Activated CD4-positive, alpha-beta T cell treated with anti-CD3 and anti-CD28 coated beads for 1 hour (primary cell): ENCODE measurements around the gene NTMT2.
"Not testable (repeated sequence)": the region's sequence is repeated elsewhere in the genome, so short reads cannot be mapped to it uniquely, and the experiment has no call there.

Source experiments
- DNase-seq: peaks from one replicate; pipeline ENCODE4 v3.0.0-alpha.2; 2020

The NTMT2 gene

DNA sequence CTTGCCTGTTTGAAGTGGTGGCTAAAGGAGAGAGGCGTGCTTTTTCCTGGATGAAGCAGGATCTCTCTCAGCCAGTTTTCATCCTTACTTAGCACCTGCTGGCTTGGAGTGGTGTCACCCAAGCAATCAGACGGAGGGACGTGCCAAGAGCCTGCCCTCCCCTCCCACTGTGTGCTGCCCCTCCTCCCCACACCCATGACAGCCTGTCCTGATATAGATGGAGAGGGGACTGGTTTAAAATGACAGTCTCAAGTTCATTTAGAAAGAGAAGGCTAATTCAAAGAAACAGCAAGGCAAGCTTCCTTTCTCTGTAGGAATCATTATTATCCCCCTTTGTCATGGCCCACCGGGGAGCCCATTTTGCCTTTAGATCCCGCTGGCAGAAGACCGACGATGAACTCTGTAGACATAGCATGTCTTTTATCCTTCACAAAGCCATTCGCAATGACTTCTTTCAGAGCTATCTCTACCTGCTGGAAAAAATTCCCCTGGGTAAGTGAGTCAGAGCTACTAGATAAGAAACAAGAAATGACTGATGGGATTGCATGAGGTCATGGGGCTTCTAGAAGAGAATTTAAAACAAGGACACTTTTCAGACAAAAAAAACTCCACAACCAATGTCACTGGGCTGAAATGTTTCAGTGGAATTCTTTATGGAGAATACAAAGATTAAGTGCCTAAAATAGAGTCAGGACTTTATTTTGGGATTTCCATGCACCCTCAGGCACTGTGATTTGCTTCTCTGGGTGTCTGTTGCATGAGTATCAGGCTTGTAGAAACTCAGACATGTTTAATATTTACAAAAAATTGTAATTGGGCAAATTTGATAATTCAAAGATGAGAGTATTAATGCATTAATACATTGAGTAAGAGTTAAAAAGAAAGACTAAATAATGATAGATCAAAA is at the start of gene NTMT2:
TSS of gene NTMT2 (plus strand) at position 190 of the 907 bp plus-strand sequence. CDS start at position 339, 149 bp downstream.
- DNase-seq = no peak

DNA sequence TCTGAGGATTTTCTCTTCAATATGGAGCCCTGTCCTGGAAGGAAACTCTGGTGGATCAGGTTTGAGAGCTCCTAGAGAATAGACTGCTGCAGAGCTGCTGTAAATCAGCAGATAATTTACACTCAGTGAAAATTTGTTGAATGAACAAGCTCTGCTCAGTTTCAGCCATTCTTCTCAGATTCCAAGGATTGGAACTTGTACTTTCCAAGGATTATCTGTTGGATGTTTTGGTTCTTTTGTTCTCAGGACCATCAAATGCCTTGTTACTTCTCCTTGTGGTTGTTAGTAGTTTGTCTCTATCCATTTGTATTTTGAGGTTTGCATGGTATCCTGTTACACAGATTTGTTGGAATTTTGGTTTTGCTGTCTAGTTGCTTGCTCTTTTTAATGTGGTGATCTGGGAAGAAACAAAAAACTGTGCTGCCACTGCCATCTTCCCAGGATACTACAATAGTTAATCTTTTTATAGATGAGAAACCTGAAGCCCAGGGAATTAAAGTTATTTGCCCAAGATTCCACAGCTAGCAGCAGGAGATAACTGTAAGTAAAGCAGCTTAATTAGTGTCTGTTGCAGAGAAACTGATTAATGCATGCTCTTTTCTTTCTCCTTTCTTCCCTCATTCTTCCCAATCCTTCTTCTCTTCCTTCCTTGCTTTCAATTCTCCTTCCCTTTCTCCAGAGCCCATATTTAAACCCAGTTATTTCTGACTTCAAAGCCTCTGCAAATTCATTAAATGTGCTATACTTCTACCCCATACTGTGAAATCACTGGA is 49.6 kb upstream of the NTMT2 start:
- DNase-seq = no peak

DNA sequence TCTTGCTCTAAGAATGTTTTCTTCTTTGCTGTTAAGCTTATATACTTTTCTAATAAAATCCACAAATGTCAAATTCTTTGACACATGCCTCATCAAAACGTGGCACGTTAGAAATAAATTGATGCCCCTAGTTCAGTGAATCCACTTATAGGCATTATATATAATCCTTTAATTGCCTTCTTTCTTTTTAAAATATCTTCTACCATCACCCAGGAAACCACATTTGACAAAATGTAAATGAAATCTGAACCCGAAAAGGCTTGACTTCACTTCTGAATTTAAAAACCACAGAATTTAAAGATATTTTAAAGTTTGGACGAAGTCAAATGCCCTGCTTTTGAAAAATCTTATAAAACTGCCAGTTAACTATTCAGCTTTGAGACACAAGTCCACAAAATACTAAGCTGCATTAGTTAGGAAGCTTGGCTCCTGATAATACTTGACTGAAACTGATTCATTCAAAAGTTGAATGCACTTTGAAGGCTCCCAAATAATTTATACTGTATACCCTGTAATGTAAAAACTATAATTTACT is 48.9 kb upstream of the NTMT2 start:
- no peak for DNase-seq

DNA sequence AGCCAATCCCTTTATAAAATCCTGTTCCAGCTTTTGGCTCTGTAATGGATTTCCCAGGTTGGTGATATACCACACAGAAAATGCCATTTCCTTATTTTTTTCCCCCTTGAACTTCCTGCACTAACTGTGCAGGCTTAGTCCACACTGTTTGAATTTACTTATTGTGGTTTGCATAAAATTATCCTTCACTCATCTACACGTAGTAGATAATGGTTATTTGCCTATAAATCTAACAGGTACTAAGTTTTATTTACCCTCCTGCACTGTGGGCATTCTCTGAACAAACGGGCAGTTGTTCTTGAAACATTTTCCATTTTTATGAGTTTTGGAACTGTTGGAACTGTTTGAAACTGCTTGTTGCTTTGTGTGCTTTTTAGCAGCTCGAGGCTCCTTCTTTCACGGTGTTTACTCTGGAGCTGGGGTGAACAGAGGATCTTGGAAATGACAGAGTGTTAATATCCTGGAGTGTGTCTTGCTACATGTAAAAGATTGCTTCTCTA is 48.3 kb upstream of the NTMT2 start:
- no peak for DNase-seq

DNA sequence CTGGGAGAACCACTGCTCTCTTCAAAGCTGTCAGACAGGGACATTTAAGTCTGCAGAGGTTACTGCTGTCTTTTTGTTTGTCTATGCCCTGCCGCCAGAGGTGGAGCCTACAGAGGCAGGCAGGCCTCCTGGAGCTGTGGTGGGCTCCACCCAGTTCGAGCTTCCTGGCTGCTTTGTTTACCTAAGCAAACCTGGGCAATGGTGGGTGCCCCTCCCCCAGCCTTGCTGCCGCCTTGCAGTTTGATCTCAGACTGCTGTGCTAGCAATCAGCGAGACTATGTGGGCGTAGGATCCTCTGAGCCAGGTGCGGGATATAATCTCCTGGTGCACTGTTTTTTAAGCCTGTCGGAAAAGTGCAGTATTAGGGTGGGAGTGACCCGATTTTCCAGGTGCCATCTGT is 32.6 kb upstream of the NTMT2 start:
- DNase-seq = not testable (repeated sequence)

DNA sequence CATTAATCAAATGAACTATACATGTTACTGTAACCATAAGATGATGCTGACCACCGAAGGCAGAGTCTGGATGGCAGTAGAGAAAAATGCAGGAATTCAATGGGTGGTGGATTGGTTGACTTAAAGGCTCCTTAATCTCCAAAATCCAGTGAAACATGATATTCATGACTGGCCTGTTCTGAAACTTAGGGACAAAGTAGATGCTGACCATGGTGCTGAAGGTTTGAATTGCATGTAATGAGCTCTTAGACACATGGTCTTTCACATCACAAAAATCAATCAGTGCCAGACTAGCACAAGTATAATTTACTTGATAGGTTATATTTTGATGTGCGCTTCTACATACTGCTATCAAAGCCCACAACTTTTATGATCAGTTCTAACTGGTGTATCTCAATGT is 30.9 kb upstream of the NTMT2 start:
- no peak for DNase-seq

DNA sequence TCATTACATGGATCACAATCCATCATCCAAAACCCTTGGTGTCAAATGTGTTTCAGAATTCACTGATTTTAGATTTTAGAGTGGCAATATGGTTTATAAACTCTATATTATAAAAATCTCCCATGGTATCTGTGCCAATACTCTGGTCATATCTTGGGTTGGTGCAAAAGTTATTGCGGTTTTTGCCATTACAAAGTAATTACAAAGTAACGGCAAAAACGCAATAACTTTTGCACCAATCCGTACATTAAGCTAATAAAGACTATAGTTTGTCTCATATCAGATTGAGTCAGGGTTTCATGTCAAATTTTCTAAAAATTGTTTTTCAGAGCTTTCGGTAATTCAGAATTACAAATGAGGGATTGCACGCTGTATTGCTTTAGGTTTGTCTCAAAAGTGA is 23.4 kb upstream of the NTMT2 start:
- no peak for DNase-seq

DNA sequence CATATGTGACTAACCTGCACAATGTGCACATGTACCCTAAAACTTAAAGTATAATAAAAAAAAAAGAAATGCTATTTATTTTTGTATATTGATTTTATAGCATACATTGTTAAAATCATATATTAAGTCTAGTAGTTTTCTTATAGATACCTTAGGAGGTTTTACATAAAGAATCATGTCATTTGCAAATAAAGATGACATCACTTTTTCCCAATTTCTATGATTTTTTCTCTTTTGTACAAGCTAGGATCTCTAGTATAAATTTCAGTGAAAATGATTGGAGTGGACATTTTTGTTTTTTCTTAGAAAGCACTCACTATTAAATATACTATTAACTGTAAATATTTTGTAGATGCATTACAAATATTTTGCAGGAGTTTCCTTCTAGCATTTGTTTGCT is 20.5 kb upstream of the NTMT2 start:
- no peak for DNase-seq

DNA sequence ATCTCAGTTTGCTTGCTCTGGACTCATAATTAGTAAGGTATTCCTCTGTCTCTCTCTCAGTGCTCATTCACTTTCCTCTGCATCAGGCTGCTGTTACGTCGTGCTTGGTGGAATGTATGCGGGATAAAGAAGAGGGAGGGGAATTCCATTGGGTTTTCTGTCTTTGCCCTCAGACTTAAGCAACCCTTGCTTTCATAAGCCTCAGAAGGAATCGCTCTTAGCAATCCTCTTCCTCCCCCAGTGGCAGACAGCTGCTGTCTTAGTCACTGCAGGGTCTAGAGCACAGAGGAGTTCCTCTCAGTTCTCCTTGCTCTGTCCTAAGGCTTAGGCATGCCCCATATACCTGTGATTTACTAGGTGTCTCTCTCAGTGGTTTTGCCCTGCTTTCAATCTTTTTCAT is 19.1 kb upstream of the NTMT2 start:
- no peak for DNase-seq

DNA sequence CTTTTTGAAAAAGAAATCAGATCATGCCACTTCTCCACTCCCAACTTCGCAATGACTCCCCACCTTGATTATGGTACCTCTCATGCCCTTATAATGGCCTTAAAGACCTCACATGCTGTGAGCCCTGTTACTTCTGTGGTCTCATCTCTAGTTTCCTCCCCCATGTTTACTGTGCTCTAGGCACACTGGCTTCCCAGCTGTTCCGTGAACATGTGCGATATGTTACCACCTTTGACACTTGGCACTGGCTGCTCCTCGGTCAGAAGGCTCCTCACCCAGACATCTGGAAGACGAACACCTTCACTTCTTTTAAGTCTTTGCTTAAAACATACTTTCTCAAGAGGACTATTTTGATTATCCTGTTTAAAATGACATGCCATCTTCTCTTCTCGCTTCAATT is 14.3 kb upstream of the NTMT2 start:
- no peak for DNase-seq

DNA sequence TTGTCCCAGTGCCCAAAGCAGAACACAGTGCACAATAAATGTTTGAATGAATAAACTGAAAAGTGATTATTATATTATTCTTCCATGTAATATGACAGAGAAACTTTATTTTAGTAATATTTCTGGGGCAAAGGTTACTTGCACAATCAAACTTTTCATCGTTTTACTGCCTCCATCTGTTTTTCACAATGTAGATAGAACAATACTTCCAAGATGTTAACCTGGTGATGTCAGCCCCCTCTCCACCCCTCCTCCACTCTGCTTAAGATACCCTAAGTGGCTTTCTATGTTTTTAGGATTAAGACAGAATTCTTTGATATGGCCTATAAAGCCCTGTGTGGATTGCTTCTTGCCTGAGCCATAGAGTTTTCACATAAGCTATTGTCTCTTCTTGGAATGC is 13.8 kb upstream of the NTMT2 start:
- no peak for DNase-seq

DNA sequence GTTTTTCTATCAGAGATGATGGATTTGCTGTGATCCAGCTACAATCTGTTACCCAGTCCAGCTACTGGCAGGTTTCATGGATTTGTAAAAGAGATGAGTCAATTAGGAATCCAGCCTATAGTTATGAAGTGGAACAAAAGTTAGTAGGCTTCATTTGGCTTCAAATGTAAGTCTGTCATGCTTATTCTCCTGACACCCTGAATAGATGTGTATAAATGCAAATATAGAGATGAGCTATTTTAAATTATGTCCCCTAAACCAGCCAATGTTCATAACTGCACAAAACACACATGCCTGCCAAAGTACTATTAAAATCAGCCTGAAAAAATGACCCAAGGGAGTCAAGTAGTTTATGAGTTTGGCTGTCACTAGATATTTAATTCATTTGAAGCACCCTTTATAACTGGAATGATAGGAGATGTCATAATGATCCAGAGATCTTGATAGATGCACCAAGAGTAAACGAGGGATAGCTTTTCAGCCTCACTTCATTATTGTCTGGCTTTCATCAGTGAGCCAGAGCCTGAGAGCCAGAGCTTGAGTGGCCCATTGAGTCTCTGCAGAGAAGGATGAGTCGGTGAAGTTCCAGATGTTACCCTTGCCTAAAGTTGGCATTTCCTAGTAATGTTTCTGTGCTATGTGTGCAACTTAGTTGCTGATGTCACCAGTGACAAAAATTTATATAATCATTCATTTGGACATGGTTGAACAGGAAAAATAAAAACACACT is 11.8 kb upstream of the NTMT2 start:
- no peak for DNase-seq

DNA sequence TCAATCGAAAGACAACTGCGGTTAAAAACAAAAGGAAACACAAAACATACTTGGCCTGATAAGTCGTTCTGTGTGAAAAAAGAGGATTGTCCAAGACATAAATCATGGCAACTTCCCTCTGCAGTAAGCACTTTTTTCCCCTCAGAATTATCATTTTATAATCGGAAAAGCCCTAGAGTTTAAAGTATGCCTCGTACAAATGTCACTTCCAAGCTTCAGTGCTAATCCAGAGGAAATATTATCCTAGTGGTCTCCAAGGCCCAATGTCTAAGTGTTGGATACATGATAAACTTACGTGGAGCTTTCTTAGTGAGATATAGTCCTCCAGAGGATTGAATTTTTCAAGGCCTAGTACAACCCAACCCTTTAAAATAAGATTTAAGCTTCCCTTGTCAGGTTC is 11.2 kb upstream of the NTMT2 start:
- no peak for DNase-seq

DNA sequence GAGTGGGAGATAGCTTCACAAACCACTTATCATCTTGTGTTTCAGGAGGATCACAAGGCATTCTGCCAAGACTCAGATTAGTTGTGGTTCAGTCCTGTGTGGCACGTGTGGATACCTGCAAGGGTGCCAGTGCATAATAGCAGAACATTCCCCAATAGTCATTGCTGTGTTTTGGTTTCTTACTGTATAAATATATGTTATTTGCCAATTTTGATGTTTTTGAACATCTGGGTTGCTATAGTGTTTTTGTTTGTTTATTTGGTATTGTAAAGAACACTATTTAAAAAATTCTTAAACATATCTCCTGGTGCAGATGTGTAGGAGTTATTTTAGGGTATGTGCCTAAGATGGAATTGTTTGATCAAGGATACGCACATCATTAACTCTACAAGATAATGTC is 5.4 kb upstream of the NTMT2 start:
- DNase-seq = no peak

DNA sequence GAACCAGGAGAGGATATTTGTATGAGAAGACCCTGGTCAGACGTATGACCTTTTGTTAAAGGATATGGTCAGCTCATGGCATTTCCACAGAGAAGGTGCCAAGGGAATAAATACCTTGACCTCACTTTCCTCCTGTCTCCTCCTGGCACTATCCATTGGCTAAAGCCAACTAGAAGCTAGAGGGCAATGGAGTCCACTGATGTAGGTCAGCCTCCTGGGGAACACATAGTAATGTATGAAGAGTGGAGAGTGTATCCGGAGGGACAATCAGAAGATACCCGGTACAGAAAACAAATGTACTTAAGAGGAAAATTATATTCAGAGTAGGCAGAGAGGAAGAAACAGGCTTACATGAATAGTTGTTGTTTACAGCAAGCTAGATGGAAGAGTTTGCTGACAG is 698 bp upstream of the NTMT2 start:
- DNase-seq = no peak

DNA sequence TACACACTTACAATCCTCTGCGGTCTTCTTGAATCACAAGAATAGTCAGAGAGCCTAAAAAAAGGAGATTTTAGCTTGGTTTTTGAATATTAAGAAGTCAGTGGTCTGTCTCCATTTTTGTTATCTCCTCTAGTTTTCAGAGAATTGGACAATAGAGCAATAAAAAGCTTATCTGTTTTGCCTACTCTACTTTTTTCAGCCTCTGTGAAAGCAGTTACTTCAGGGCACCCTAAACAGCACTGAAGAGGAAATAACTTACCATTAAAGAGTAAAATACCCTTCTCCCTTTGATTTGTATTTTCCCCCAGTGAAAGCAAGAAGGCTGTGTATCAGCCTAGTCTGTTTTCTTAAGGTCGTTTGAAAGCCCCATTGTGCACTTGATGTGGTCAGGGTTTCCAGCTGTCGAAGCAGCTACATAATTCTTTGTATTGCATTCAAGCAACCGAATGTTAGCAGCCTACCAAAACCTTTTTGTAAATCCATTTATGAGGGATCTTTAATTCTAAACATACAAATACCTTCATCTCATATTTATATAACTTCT is 1.0 kb downstream of the NTMT2 start:
- DNase-seq = no peak

DNA sequence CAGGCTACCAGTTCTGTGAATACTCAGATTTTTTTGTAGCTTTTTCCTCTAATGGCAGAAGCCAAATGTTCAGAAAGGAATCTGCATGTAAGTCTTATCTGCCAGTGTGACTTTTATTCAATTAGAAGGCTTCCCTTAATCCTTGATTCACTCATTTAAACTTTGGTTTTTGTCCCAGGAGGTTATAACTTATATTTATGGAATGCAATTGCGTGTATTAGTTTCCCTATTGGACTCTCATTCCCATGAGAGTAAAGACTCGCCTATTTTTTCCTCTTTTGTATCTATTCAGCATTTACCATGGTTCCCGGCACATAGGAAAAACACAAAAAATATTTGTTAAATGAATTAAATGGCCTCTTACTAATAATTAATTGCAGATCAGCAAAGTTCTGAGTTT is 3.5 kb downstream of the NTMT2 start:
- DNase-seq = no peak

DNA sequence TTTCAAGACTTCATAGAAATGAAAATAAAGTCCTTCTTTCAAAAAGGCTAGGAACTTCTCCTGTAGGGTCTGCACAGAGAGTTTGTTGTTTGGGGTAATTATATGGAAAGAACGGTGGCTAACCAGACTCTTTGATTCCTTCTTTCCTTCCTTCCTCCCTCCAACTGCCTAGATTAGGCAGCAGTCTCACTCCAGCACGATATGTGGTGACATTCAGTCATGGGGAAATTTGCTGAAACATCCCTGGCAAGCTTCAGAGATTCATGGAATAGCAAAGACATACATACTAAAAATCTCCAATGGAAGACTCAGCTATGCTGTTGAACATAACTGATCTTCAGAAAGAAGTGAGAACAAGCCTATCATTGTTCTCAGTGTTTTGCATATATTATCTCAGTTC is 4.3 kb downstream of the NTMT2 start:
- no peak for DNase-seq

DNA sequence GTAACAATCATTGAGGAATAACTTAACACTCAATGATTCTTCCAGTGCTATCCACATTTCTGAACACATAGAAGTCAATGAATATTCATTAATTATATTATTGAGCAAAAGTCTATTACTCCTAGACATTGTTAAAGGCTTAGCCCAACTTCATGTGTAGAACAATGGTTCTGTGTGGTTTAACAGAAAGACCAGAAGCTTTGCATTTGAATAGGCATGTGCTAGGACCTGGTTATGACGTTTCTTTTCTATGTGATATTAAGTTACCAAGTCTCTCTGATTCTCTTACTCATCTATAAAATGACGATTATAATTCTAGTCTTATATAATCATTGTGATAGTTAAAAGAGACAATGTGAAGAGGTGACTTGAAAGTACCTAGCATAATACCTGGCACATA is 5.2 kb downstream of the NTMT2 start:
- DNase-seq = no peak

DNA sequence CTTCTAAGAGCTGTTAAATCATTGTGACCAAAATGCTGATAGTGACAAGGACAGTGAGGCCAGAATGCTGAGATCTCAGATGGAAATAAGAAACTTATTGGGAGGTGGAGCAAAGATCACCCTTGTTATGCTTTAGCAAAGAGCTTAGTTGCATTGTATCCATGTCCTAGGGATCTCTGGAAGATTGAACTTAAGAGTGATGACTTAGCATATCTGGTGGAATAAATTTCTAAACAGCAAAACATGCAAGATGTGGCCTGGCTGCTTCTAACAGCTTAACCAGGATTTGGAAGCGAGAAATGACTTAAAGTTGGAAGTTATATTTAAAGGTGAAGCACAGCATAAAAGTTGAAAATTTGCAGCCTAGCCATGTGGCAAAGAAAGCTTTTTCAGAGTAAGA is 7.7 kb downstream of the NTMT2 start:
- DNase-seq = no peak

DNA sequence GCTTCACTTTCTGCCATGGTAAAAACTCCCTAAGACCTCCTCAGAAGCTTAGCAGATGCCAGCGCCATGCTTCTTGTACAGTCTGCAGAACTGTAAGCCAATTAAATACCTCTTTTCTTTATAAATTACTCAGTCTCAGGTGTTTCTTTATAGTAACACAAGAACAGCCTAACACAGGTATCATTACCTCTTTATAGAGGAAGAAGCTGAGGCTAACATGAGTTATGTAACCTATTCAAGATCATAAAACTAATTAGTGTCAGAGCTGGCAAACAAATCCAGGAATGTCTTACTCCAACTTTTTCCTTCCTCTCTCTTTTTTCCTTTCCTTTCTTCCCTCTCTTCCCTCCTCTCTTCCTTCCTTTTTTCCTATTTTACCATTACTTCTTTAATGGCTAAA is 9.3 kb downstream of the NTMT2 start:
- no peak for DNase-seq

DNA sequence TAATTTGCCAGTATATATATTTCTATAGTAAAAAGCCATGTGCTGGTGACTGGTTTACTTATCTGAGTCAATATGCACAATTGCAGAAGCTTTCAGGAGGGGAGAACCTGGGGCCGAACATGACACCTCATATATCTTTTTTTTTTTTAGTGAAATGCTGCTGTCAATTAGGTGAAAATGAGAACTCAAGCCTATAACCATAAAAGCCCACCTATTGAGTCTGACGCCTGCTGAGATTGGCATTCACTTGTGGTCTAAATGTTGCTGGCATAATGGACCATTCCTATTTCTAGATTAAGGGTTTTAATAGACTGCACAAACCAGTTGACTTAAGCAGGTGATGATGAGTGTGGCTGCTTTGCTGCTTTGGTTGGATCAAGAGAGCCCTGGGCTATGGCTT is 10.8 kb downstream of the NTMT2 start:
- no peak for DNase-seq

DNA sequence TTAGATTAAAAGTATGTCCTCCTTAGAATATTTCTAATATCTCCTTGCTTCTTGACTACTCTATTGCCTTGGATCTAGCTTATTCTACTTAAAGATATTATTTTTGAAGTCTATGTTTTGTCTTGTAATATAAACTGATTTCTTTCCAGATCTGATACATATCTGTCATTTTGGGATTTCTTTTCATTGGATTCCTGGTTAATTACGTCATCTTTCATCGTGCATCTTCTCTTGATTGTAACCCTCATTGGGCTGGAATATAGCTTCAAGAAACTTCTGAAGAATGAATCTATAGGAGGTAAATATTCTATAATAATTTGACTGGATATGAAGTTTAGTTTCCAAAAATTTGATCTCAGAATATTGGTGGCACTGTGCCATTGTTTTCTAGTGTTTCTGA is 12.1 kb downstream of the NTMT2 start:
- DNase-seq = no peak
